GM19395 (cell line): ENCODE results near the gene YBX2.
A peak's percentile ranks its signal among the peaks of the same experiment; 100 is the strongest.

Experiments
- ATAC-seq: cut with Tn5 transposase; IDR thresholded peaks from one replicate; pipeline ENCODE4 v1.9.1; 2021; ENCODE audit warnings: mild to moderate bottlenecking, moderate library complexity; ENCODE audit not compliant: unreplicated experiment

Gene YBX2

GRCh38 chr17:7323731-7324437 is 29.4 kb upstream of the YBX2 start:
- no peak for ATAC-seq

GRCh38 chr17:7322520-7323194 is 28.2 kb upstream of the YBX2 start:
- no peak for ATAC-seq

- ATAC-seq, result no peak
Measured at GRCh38 chr17:7321466-7321865, 27.0 kb upstream of the YBX2 start.

DNA sequence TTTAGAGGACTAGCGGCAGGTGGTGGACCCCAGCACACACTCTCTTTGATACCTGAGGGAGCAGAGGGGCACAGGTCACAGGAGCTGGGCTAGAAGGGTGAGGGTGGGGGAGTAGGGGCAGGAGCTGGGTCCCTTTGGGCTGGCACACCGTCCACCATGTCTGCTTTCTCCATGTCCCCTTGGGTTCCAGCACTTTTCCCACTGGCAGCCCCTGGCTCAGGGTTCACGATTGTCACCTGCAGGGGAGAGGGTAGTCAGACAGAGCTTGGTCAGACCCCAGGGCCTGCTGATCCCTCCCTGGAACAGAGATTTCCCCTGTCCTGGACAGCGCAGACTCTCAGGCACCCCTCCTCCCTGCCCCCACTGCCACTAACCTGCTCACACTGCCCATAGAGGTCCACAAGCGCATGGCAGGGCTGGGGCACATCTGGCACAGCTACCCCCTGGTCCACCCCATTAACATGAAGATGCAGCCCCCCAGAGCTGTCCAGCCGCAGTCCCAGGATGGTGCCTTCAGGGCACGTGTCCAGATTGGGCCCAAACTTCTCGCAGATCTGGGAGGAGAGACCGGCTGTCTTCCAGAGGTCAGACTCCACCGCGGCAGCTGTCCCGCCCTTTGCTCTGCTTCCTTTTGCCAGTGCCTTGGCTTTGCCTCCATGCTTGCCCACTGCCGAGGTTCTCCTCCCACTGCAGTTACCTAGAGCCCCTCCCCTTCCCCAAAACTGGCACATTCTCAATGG is 23.9 kb upstream of the YBX2 start:
- no peak for ATAC-seq

- ATAC-seq, result no peak
Measured at GRCh38 chr17:7317161-7317803, 22.8 kb upstream of the YBX2 start.

- peak; percentile 19 for ATAC-seq
Measured at GRCh38 chr17:7315570-7316235, 21.3 kb upstream of the YBX2 start.

GRCh38 chr17:7314719-7315569 is 20.5 kb upstream of the YBX2 start, which contains the start of gene GPS2:
TSS of gene GPS2 (minus strand) at chr17:7315360. CDS start at chr17:7315052, 308 bp downstream.
- ATAC-seq, result peak; percentile 70

- ATAC-seq, result no peak
Measured at GRCh38 chr17:7313890-7314718, 19.7 kb upstream of the YBX2 start.

DNA sequence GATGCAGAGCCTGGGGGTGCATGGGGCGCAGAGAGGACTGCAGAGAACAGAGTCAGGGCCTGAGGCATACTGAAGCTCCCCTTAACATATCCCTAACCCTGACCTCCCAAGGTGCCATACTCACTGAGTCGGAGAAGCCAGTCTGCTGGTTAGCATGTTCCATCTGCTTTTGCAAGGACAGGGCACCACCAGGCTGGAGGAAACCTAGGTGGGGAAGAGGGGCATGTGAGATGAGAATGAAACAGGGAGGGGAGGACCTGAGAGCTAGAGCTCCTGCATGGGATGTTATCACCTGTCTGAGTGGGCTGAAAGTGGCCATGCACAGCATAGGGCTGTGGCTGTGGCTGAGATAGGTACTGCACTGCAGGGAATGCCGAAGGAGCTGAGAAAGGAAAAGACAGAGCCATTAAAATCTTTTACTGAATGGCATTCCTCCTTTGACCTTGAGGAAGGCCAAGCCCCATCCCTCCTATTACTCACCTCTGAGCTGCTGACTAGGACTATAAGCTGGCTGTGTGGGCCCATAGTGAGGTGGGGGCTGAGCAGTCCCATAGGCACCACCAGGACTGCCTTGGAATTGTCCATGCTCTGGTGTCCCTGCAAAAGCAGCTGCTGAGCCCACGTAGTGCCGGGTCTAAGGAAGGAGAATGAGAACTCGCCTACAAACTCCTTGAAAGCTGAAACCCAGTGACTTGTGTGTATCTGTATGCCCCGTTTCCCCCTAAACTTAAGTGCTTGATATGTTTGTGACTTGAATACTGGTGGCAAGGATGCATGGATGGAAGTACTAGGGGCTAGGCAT is 18.9 kb upstream of the YBX2 start:
- ATAC-seq, result no peak

DNA sequence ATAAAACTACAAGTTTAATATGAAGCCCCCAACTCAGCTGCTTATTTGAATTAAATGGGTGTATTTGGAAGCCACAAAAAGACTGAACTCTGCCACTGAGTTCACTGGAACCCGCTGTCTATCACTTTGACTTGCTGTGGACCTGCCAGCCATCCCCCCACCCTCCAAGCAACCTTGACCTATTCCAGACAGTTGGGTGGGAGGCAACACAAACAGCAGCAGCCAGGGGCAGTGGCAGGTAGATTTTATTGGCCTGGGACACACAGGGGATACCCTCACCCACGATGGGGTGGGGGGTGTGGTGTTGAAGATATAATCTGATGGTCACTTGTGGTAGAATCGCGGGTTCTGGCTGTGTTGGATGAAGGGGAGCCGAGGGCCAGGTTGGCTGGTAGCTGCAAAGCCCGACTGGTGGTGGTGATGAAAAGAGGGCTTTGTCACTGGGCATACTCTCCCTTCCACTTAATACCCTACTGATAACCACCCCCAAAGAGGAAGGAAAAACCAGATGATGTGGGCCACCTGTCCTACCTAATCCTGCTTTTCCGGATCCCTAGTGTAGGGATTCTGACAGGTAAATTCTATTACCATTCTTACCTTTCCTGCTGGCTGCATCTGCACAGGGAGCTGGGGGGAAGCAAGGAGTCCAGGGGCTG is 18.1 kb upstream of the YBX2 start:
- ATAC-seq, result no peak

DNA sequence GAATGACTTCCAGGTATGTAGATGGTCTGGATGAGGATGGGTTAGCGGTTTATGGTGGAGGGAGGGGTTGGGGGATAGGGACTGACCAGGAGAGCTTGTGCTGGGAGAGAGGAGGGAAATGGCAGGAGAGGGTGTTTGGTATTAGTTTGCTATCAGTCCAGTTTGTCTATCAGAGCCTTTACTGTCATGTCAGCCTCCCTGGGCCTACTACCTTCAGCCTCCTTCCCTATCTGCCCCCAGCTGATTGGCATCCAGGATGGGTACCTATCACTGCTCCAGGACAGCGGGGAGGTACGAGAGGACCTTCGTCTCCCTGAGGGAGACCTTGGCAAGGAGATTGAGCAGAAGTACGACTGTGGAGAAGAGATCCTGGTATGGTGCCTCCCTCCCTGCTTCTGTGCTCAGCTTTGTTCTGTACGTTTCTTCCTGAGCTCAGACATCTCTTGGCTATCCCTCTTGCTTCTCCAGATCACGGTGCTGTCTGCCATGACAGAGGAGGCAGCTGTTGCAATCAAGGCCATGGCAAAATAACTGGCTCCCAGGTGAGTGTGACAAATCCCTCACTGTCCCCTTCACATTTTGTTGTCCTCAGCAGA is 16.8 kb upstream of the YBX2 start:
- ATAC-seq, result no peak

DNA sequence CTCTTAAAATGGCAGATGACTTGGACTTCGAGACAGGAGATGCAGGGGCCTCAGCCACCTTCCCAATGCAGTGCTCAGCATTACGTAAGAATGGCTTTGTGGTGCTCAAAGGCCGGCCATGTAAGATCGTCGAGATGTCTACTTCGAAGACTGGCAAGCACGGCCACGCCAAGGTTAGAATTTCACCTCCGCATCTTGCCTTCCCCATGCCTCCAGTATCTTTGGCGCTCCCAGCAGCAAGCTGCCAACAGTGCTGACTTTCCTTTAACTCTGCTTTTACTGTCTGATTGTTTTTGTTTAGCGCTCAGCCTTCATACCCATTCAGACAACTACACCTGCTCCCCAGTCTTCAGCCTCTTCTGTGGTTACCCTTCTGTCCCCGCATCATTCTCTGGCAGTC is 15.2 kb upstream of the YBX2 start:
- ATAC-seq, result no peak

DNA sequence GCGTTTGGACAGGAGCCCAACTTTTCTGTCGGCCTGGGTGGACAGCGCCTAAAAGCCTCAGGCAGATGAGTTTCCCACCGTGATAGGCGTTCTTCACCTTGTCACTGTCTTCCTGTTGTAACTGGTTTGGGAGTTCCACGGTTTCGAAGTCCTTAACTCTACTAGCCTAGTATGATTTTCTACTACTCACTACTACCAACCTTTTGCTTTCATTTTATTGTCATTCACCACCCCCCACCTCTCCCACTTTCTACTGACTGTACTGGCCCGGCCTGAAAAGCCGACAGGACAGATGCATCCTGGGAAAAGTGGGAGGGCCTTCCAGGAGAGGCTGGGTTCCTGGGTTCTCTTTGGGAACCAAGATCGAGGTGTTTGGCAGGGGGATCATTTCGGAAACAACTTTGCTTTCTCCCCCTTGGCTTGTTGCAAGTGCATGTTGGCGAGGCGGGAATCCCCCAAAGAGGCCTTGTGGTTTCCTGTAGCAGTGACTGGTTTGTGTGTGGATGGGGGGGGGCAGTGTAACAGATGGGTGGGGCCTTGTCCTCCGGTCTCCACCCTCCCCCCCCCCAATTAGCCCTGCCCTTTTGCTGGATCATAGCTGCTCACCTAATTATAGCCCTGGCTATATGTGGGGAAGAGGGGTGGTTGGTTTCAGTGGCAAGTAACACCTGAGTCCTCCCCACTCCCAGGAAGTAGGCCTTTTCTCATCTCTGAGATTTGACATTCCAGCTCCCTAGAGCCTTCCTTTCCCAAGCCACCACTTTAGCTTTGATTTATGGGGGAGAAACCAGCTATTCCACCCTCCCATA is 14.4 kb upstream of the YBX2 start:
- ATAC-seq, result no peak

DNA sequence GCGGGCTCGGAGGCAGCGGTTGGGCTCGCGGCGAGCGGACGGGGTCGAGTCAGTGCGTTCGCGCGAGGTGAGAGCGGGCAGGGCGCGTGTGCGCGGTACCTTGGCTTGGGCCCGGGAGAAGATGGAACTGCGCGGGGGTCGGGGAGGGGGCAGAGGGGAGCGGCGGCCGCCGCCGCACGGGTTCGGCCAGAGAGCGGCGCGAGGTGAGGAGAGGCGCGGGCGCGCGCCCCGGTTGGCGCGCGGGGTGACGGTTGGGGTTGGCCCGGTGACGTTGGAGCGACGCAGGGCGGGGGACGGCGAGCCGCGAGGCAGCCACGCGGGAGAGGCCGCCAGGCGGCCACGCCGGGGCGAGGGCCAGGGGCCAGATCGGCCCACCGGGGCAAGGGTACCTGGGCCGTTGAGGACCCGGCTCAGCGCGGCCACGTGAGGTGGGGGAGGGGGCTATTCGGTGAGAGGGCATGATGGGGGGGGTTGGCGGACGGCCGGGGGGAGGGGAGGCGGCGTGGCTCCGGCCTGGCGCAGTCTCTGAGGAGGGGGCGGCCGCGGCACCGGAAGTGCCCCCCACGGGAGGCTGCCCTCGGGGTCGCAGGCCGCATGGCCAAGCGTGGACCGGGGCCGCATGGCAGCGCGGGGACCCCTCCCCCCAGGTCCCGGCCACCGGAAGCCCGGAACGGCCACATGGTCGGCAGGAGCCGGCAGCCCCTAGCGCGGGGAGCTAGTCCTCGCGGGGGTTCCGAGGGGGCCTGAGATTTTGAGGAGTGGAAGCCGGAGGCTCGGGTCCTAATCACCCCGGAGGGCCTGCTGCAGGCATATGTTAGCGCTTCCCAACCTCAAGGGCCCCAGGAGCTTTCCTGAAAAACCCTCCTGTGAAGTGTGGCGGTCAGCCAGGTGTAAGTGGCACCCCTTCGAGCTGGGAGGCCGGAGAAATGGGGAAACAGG is 13.5 kb upstream of the YBX2 start:
- ATAC-seq, result no peak

DNA sequence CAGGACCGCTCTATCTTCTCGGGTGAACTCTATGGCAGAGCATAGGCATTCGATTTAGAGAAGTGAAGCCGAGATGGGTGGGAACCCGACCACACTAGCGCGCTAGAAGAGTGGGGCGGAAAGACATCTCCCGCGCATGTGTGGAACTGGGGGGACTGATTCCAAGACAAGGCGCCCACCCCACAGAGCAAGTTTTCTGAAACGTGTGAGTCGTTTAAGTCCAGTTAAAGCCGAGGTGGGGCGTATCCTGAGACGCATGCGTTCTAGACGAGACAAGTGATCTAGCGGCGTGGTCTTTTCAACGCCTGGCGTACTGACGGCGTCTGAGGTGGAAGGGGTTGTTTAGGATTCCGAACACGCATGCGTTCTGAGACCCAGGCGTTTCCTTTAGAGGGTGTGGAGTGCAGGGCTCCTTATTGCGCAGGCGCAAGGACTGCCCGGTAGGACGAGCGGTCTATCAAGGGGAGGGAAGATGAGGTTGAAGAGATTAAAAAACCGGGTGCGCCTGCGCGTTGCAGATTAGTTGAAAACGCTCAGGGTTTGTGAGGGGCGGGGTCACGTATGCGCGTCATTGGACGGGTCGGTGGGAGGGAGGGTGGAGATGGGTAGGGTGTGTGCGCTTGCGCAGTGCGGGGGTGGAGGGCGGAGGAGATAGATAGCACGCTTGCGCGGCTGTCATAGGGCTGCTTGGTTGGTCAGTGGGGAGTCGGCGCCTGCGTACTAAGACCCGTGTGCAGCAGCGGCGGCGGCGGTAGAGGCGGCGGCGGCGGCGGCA is 12.7 kb upstream of the YBX2 start, which contains the start of gene EIF5A:
TSS of gene EIF5A (plus strand) at position 718 of the 775 bp plus-strand sequence. CDS start 2,008 bp downstream, outside the sequence.
- ATAC-seq, result peak; percentile 72
